GM04503 (cell line): Measurements from ENCODE around the gene CHERP.
"Not testable (repeated sequence)": the region's sequence is repeated elsewhere in the genome, so short reads cannot be mapped to it uniquely, and the experiment has no call there.

ENCODE experiments used
- DNase-seq: peaks from one replicate; pipeline ENCODE4 v3.0.0-alpha.2; 2012; ENCODE audit warnings: low read depth

Gene CHERP

GRCh38 chr19:16543734-16544133 is 1.5 kb upstream of the CHERP start:
- not testable (repeated sequence) for DNase-seq

- DNase-seq = no peak
Observed at GRCh38 chr19:16542910-16543472, 754 bp upstream of the CHERP start.

GRCh38 chr19:16541526-16542044 is 652 bp downstream of the CHERP start:
- no peak for DNase-seq

GRCh38 chr19:16540948-16541347 is 1.3 kb downstream of the CHERP start:
- DNase-seq = no peak

GRCh38 chr19:16537111-16537510 is 5.1 kb downstream of the CHERP start:
- DNase-seq = no peak

GRCh38 chr19:16536130-16536529 is 6.1 kb downstream of the CHERP start:
- no peak for DNase-seq

- DNase-seq = no peak
Observed at GRCh38 chr19:16535381-16535780, 6.9 kb downstream of the CHERP start.

GRCh38 chr19:16532440-16533234 is 9.6 kb downstream of the CHERP start:
- DNase-seq = no peak

GRCh38 chr19:16531380-16531669 is 10.9 kb downstream of the CHERP start:
- DNase-seq = no peak

- DNase-seq = no peak
Observed at GRCh38 chr19:16530540-16531379, 11.5 kb downstream of the CHERP start.

- no peak for DNase-seq
Observed at GRCh38 chr19:16529466-16530144, 12.6 kb downstream of the CHERP start.

- no peak for DNase-seq
Observed at GRCh38 chr19:16527971-16528521, 14.2 kb downstream of the CHERP start.

- DNase-seq = no peak
Observed at GRCh38 chr19:16527334-16527935, 14.8 kb downstream of the CHERP start.

GRCh38 chr19:16525751-16526481 is 16.3 kb downstream of the CHERP start:
- no peak for DNase-seq

GRCh38 chr19:16524991-16525734 is 17.1 kb downstream of the CHERP start:
- DNase-seq = no peak

GRCh38 chr19:16522559-16523377 is 19.5 kb downstream of the CHERP start:
- DNase-seq = no peak

- no peak for DNase-seq
Observed at GRCh38 chr19:16521715-16522289, 20.4 kb downstream of the CHERP start.

- DNase-seq = no peak
Observed at GRCh38 chr19:16520986-16521624, 21.1 kb downstream of the CHERP start.
